WERI-Rb-1 (cell line): ENCODE measurements around the gene PPP2R3A.
A peak's percentile ranks its signal among the peaks of the same experiment; 100 is the strongest.

Experiments used
- DNase-seq: peaks from one replicate; pipeline ENCODE4 v3.0.0-alpha.2; 2020
- H3K27ac ChIP-seq: fragments of 250-450 bp; sonication (Bioruptor Pico); 2 replicates; pipeline ENCODE4 v1.5.1; 2020; ENCODE audit warnings: mild to moderate bottlenecking, moderate library complexity
- H3K27me3 ChIP-seq: fragments of 250-450 bp; sonication (Bioruptor Pico); 2 replicates; pipeline ENCODE4 v1.5.1; 2021; ENCODE audit warnings: mild to moderate bottlenecking, low read depth, moderate library complexity; ENCODE audit not compliant: insufficient read depth, severe bottlenecking
- H3K36me3 ChIP-seq: fragments of 250-450 bp; sonication (Bioruptor Pico); 2 replicates; pipeline ENCODE4 v1.5.1; 2020; ENCODE audit warnings: mild to moderate bottlenecking, moderate library complexity
- H3K4me3 ChIP-seq: 2 replicates; pipeline ENCODE4 v1.5.1; 2011; ENCODE audit warnings: low read depth, mild to moderate bottlenecking, control low read depth, low read length
- H3K9me3 ChIP-seq: fragments of 250-450 bp; sonication (Bioruptor Pico); 2 replicates; pipeline ENCODE4 v1.5.1; 2021; ENCODE audit warnings: mild to moderate bottlenecking, moderate library complexity; ENCODE audit not compliant: severe bottlenecking
- CTCF ChIP-seq: IDR thresholded peaks from 2 replicates; pipeline ENCODE4 v1.5.1; 2011; ENCODE audit warnings: low read depth, mild to moderate bottlenecking, control low read depth, inconsistent platforms, low read length

PPP2R3A gene

DNA sequence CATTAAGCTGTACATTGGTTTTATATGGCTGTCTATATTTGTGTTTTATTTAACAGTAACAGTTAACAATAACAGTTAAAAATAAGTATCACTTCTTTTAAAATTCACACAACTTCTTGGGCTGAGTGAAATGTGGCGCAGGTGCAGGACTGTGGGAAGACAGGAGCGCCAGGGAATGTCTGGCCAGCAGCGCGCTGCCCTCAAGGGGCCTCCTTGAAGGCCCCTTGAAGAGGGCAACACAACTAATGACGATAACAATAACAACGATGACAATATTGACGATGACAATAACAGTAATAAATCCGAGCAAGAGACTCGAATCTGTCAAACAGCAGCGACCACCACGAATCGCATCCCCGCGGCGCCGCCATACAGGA is 411 bp upstream of the PPP2R3A start:
- Histone ChIP-seq H3K36me3 (peaks cover 4% of the 10 kb centered on the region; the same call in 1 of the 2 replicates), H3K4me3 (no peak overlapping the region), H3K27ac (no peak overlapping the region), H3K9me3 (no peaks in the 10 kb centered on the region), H3K27me3 (no peaks in the 10 kb centered on the region)
- DNase-seq = no peak
- TF ChIP-seq CTCF = no peak

GRCh38 chr3:135966271-135966961 is 888 bp downstream of the PPP2R3A start:
- peak overlapping the region; percentile 93 for H3K4me3 ChIP-seq
- H3K27me3 ChIP-seq = no peaks in the 10 kb centered on the region
- peak; percentile 29 for DNase-seq
- no peaks in the 10 kb centered on the region for H3K9me3 ChIP-seq
- peak overlapping the region; percentile 52 for H3K27ac ChIP-seq
- no peak for TF ChIP-seq CTCF
- peaks cover 4% of the 10 kb centered on the region; the same call in 1 of the 2 replicates for H3K36me3 ChIP-seq

GRCh38 chr3:135966962-135967274 is 1.4 kb downstream of the PPP2R3A start:
- Histone ChIP-seq H3K9me3 (no peaks in the 10 kb centered on the region), H3K27me3 (no peaks in the 10 kb centered on the region), H3K27ac (no peak overlapping the region), H3K4me3 (peak overlapping the region; percentile 93), H3K36me3 (peaks cover 4% of the 10 kb centered on the region; the same call in 1 of the 2 replicates)
- TF ChIP-seq CTCF = no peak
- no peak for DNase-seq

- TF ChIP-seq CTCF = no peak
- DNase-seq = no peak
These were observed 2.3 kb downstream of the PPP2R3A start for GRCh38 chr3:135967867-135968266.

GRCh38 chr3:135970506-135971116 is 5.1 kb downstream of the PPP2R3A start:
- H3K9me3 ChIP-seq = no peaks in the 10 kb centered on the region
- no peaks in the 10 kb centered on the region for H3K27me3 ChIP-seq
- peaks cover 4% of the 10 kb centered on the region; the same call in 1 of the 2 replicates for H3K36me3 ChIP-seq
- H3K27ac ChIP-seq = no peak overlapping the region
- TF ChIP-seq CTCF = no peak
- no peak overlapping the region for H3K4me3 ChIP-seq
- no peak for DNase-seq

More at GRCh38 chr3:135967867-135968266, 2.3 kb downstream of the PPP2R3A start:
- Histone ChIP-seq H3K27me3 (no peaks in the 10 kb centered on the region), H3K27ac (no peak overlapping the region), H3K36me3 (peaks cover 4% of the 10 kb centered on the region; the same call in 1 of the 2 replicates), H3K9me3 (no peaks in the 10 kb centered on the region), H3K4me3 (no peak overlapping the region)
